Stomach (tissue), 9 donors: ENCODE data around the gene CEP85L. TPM values are rescaled to one million over a fixed set of nuclear protein-coding genes. Genes with fewer than 3 reads are reported as not detected.

Experiments
- DNase-seq, 2 donors: peaks; one replicate each; pipeline versions ENCODE4 v3.0.0 to v3.0.0-alpha.2; 2013 to 2019
- H3K27ac ChIP-seq, 5 donors: fragments of 200-600 bp in 4 of 5; sonication (generic) in 4 of 5; one replicate each; pipeline ENCODE4 v1.5.1; 2013 to 2019; ENCODE audit warnings: mild to moderate bottlenecking in 1 of 5, moderate library complexity in 1 of 5
- H3K27me3 ChIP-seq, 3 donors: fragments of 200-600 bp; sonication (generic); one replicate each; pipeline ENCODE4 v1.5.1; 2017 to 2019; ENCODE audit warnings: mixed run types in 1 of 3
- H3K36me3 ChIP-seq, 4 donors: fragments of 200-600 bp; sonication (generic); 1 replicate in 3 of 4; 2 replicates in 1 of 4; pipeline ENCODE4 v1.5.1; 2016 to 2019
- H3K4me1 ChIP-seq, 4 donors: fragments of 200-600 bp; sonication (generic); one replicate each; pipeline ENCODE4 v1.5.1; 2016 to 2019
- H3K4me3 ChIP-seq, 4 donors: fragments of 200-600 bp; sonication (generic) in 3 of 4; one replicate each; pipeline ENCODE4 v1.5.1; 2016 to 2019; ENCODE audit warnings: mild to moderate bottlenecking in 1 of 4
- H3K9me3 ChIP-seq, 4 donors: fragments of 200-600 bp; sonication (generic); one replicate each; pipeline ENCODE4 v1.5.1; 2016 to 2019
- EP300 ChIP-seq: sonication (generic); formaldehyde crosslinking; IDR thresholded peaks from one replicate; pipeline ENCODE4 v1.6.1; 2017; ENCODE audit warnings: antibody characterized with exemption
- POLR2A ChIP-seq, 4 donors: fragments of 450-650 bp; IDR thresholded peaks; one replicate each; pipeline ENCODE4 v1.6.1; 2016; ENCODE audit warnings: antibody characterized with exemption in 4 of 4, control low read depth in 2 of 4, mild to moderate bottlenecking in 1 of 4, moderate library complexity in 1 of 4
- POLR2AphosphoS5 ChIP-seq, 3 donors: sonication (generic); formaldehyde crosslinking; IDR thresholded peaks; one replicate each; pipeline ENCODE4 v1.6.1; 2016; ENCODE audit warnings: antibody characterized with exemption in 3 of 3
- WGBS, 5 donors: extraction: QIAGEN DNeasy Blood & Tissue Kit in 3 of 5; methylation state at CpG; one replicate each; pipeline versions ENCODE4 v1.1.5 to v1.1.7; 2013 to 2018; 5-methylcytosine and 5-hydroxymethylcytosine counted together
- intact Hi-C: fragments of 100-400 bp; cut with DNase I; formaldehyde crosslinking; loops from one replicate; pipeline ENCODE4 v1.15.1; 2023; ENCODE audit warnings: low total_unique reads
- polyA plus RNA-seq, 3 donors: library from polyadenylated mRNA; stranded (reverse); fragments of 200-250 nt; gene quantifications; one replicate each; pipeline ENCODE4 v1.2.3, GENCODE V29; 2013
- total RNA-seq, 5 donors: library from RNA; depleted of rRNA; stranded (reverse); fragments of >200 nt; gene quantifications; one replicate each; pipeline versions ENCODE4 v1.1.0 to v1.2.3, GENCODE V29; 2014 to 2016
- TF ChIP-seq, protein P1 (sequence below), 7 experiments: fragments of 450-650 bp in 4 of 7; fragments of 200-600 bp in 3 of 7; sonication (generic) in 3 of 7; IDR thresholded peaks; one replicate each; pipeline ENCODE4 v1.5.1; 2016 to 2019; ENCODE audit warnings: antibody characterized with exemption in 7 of 7, control low read depth in 2 of 7, mild to moderate bottlenecking in 1 of 7
- donor health status: healthy with polysubstance abuse.
- donor health status: Bipolar disorder and iron deficiency.
- donor health status: healthy.

The CEP85L gene
- total and polyA plus RNA-seq, 8 donors, result 1.5 to 67.7 (median 8.7) TPM

DNA sequence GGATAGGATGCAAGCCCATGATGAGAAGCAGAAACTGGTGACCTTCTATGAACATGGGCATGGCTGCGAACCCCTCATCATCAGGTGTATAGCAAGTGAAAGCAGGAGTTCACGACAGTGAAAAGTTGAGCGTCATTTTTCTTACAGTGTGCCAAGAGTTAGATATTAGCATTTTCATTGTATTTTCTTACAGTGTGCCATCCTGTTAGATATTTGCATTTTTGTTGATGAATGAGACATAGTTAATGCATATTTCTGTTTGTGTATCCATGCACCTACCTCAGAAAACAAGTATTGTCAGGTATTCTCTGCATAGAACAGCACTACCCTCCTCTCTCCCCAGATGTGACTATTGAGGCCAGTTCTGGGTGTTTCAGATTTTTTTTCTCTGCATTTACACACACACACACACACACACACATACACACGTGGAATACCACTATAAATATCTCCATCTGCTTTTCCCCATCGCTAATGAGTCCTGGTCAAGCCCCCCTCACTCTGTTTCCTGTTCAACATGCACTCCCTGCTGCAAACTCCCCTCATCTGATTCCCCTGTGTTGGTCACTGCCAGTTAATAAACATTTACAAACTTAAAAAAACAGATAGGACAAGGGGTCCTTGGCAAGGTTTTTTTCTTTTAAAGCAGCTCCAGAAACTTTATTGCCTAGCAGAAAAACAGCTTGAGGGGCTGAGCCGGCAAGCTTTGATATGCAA lies 61.6 kb downstream of the CEP85L start:
- Histone ChIP-seq H3K27me3 (no peaks in the 10 kb centered on the region), H3K4me3 (no peak overlapping the region), H3K36me3 (no peaks in the 10 kb centered on the region), H3K27ac (no peak overlapping the region), H3K9me3 (no peaks in the 10 kb centered on the region), H3K4me1 (peaks cover 14 to 54% (median 36%) of the 10 kb centered on the region in 4 donors)
- intact Hi-C loops, result no loop called here
- WGBS, 5 donors, result 53 to 62% (median 56%) methylated on average over 6 of the region's 6 CpGs
- TF ChIP-seq EP300, result no peak
- TF ChIP-seq, protein P1, sequence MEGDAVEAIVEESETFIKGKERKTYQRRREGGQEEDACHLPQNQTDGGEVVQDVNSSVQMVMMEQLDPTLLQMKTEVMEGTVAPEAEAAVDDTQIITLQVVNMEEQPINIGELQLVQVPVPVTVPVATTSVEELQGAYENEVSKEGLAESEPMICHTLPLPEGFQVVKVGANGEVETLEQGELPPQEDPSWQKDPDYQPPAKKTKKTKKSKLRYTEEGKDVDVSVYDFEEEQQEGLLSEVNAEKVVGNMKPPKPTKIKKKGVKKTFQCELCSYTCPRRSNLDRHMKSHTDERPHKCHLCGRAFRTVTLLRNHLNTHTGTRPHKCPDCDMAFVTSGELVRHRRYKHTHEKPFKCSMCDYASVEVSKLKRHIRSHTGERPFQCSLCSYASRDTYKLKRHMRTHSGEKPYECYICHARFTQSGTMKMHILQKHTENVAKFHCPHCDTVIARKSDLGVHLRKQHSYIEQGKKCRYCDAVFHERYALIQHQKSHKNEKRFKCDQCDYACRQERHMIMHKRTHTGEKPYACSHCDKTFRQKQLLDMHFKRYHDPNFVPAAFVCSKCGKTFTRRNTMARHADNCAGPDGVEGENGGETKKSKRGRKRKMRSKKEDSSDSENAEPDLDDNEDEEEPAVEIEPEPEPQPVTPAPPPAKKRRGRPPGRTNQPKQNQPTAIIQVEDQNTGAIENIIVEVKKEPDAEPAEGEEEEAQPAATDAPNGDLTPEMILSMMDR (IDR thresholded peaks at IDR 0.05), result no peak
- no peak for TF ChIP-seq POLR2AphosphoS5 (IDR thresholded peaks at IDR 0.05)
- DNase-seq, result peak in 1 of 2 donors; percentile 20

DNA sequence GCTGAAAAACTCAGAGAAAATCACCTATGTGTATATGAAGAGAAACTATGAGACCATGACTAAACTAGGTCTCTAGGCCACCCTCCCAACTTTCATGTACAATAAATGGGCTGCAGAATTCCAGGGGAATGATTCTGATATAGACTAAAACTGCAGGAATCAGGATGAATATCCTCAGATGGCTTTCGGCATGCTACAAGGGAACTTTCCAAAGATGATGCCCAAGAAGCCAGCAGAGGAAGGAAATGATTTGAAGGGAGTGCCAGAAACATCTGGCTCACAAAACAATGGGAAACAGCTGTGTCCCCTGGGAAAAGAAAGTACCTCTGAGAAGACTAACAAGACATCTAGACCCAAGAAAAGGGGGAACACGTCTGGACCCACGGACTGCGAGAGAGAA lies 62.2 kb downstream of the CEP85L start:
- Histone ChIP-seq H3K27me3 (no peaks in the 10 kb centered on the region), H3K27ac (no peak overlapping the region), H3K4me3 (no peak overlapping the region), H3K4me1 (peaks cover 14 to 53% (median 36%) of the 10 kb centered on the region in 4 donors), H3K36me3 (no peaks in the 10 kb centered on the region), H3K9me3 (no peaks in the 10 kb centered on the region)
- TF ChIP-seq, protein P1 (IDR thresholded peaks at IDR 0.05), result no peak
- TF ChIP-seq POLR2A (IDR thresholded peaks at IDR 0.05) (no peak), EP300 (no peak), POLR2AphosphoS5 (IDR thresholded peaks at IDR 0.05) (no peak)
- intact Hi-C loops, result no loop called here
- no peak for DNase-seq
- 54 to 80% (median 70%) methylated on average over 4 of the region's 4 CpGs for WGBS, 5 donors

DNA sequence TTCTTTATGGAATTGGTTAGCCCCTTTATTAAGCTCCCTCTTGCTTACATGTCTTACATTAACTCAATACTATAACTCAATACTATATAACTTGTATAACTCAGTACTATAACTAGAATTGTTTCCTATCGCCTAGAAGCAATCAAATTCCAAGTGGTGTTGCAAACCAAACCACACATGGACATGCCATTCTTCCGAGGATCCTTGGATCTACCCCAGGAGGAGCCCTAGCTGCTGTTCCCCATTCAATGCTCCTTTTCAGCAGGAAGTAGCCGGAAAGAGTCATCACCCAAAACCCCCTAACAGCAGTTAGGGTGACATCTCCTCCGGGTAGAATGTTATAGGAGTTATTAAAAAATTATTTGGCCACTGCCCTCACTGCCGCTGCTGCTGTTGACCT lies 62.8 kb downstream of the CEP85L start:
- no peaks in the 10 kb centered on the region for H3K27me3 ChIP-seq
- intact Hi-C loops, result no loop called here
- H3K9me3 ChIP-seq, result no peaks in the 10 kb centered on the region
- no peak for DNase-seq
- TF ChIP-seq POLR2A (IDR thresholded peaks at IDR 0.05) (no peak), POLR2AphosphoS5 (IDR thresholded peaks at IDR 0.05) (no peak), EP300 (no peak)
- TF ChIP-seq, protein P1 (IDR thresholded peaks at IDR 0.05), result no peak
- H3K27ac ChIP-seq, result no peak overlapping the region
- H3K36me3 ChIP-seq, result no peaks in the 10 kb centered on the region
- H3K4me3 ChIP-seq, result no peak overlapping the region
- 90 to 94% (median 94%) methylated on average over 5 of the region's 5 CpGs for whole genome bisulfite sequencing, 5 donors
- H3K4me1 ChIP-seq, result peaks cover 14 to 51% (median 36%) of the 10 kb centered on the region in 4 donors

DNA sequence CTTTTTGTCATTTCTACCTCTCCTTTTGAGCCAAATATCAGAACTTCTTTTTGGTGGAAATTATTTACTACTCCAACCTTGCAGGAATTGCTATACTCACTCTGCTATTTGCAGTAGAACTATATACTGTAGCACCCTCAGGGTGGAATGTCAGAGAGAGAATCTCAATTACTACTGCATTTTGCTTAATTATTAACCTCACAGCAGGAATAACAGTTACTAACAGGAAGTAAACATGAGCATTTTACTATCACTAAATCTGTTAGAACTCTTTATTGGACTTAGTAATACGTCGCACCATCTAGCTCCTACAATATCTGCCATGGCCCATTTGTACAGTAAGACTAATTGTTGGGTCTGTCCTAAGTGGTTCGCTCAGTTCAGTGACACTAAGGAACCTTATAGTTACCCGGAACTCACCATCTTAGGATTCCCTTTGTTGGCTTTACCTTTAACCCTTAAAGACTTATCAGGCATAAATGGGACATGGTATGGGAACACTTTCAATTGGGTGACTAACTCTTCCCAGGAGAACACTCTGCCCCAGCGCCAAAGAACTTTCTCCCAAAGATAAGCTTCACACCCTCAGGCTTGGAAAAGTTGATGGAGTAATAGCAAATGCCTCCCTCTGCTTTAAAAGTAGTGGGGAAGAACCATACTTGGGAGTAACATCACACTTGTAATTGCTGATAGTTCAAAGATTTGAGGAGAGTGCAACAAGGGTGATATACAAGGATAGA lies 64.5 kb downstream of the CEP85L start:
- intact Hi-C loops, result no loop called here
- Histone ChIP-seq H3K36me3 (no peaks in the 10 kb centered on the region), H3K4me1 (peaks cover 19 to 59% (median 44%) of the 10 kb centered on the region in 4 donors), H3K27me3 (no peaks in the 10 kb centered on the region), H3K9me3 (no peaks in the 10 kb centered on the region), H3K4me3 (no peak overlapping the region), H3K27ac (no peak overlapping the region)
- DNase-seq, result no peak
- TF ChIP-seq EP300 (no peak), POLR2AphosphoS5 (IDR thresholded peaks at IDR 0.05) (no peak), POLR2A (IDR thresholded peaks at IDR 0.05) (no peak)
- TF ChIP-seq, protein P1 (IDR thresholded peaks at IDR 0.05), result no peak
- 43 to 77% (median 65%) methylated on average over 5 of the region's 5 CpGs for WGBS, 5 donors
